Measurements from ENCODE around the gene GAPDH.

DNA sequence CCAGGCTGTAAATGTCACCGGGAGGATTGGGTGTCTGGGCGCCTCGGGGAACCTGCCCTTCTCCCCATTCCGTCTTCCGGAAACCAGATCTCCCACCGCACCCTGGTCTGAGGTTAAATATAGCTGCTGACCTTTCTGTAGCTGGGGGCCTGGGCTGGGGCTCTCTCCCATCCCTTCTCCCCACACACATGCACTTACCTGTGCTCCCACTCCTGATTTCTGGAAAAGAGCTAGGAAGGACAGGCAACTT is 1.3 kb downstream of the GAPDH start:
- no peak for TF ChIP-seq USF1 (IDR thresholded peaks at IDR 0.05; ENCODE audit: borderline replicate concordance, low read depth)
- TF ChIP-seq, protein P1, sequence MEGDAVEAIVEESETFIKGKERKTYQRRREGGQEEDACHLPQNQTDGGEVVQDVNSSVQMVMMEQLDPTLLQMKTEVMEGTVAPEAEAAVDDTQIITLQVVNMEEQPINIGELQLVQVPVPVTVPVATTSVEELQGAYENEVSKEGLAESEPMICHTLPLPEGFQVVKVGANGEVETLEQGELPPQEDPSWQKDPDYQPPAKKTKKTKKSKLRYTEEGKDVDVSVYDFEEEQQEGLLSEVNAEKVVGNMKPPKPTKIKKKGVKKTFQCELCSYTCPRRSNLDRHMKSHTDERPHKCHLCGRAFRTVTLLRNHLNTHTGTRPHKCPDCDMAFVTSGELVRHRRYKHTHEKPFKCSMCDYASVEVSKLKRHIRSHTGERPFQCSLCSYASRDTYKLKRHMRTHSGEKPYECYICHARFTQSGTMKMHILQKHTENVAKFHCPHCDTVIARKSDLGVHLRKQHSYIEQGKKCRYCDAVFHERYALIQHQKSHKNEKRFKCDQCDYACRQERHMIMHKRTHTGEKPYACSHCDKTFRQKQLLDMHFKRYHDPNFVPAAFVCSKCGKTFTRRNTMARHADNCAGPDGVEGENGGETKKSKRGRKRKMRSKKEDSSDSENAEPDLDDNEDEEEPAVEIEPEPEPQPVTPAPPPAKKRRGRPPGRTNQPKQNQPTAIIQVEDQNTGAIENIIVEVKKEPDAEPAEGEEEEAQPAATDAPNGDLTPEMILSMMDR (IDR thresholded peaks at IDR 0.05): 0 out of 2 replicates have a peak, but pooled peaks have one; percentile 12
- TF ChIP-seq GABPA (IDR thresholded peaks at IDR 0.05; ENCODE audit: low read depth): no peak
- no peak for TF ChIP-seq CHD2 (IDR thresholded peaks at IDR 0.05; ENCODE audit: low read length, partially characterized antibody)
- no peak for TF ChIP-seq SIN3A (IDR thresholded peaks at IDR 0.05; ENCODE audit: borderline replicate concordance, low read depth, low read length)
- no peak for TF ChIP-seq RFX5 (IDR thresholded peaks at IDR 0.05; ENCODE audit: low read length)
- no peak for TF ChIP-seq POLR2AphosphoS5 (IDR thresholded peaks at IDR 0.05; ENCODE audit: low read depth, low read length)
- no peak for TF ChIP-seq USF2 (IDR thresholded peaks at IDR 0.05; ENCODE audit: borderline replicate concordance, low read depth, low read length)
- TF ChIP-seq RXRA (IDR thresholded peaks at IDR 0.05; ENCODE audit: borderline replicate concordance, low read depth): no peak
